Measurements from ENCODE around the gene FIGNL2.
"Not testable (repeated sequence)": the region's sequence is repeated elsewhere in the genome, so short reads cannot be mapped to it uniquely, and the experiment has no call there.

FIGNL2 gene

GRCh38 chr12:51806896-51807295 lies 41.6 kb downstream of the FIGNL2 start:
- H3K4me3 Mint-ChIP-seq: no peak overlapping the region
- H3K4me1 Mint-ChIP-seq: no peaks in the 10 kb centered on the region
- ATAC-seq (no peak), DNase-seq (no peak)
- H3K27ac Mint-ChIP-seq: no peak overlapping the region
- H3K27me3 Mint-ChIP-seq: no peaks in the 10 kb centered on the region
- H3K9me3 Mint-ChIP-seq: no peaks in the 10 kb centered on the region

DNA sequence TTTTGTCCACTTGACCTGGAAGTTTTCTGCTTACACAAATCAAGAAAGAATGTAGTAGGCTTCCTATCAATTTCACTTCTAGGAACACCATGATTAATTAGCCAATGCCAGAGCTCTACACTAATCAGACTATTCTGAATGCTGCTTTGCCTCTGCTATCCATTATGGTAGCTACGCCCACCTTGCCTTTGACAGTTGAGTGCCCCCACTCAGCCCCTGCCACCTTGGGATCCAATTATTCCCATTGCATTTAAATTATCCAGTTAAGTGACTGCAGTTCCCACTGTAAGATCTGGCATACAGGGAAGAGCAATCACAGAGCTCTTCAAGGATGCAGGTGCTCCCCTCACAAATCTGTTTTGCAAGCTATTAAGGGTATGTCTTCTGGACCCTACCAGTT lies 47.5 kb downstream of the FIGNL2 start:
- H3K27ac Mint-ChIP-seq: peak overlapping the region in 1 of 2 donors; percentile 48
- no peaks in the 10 kb centered on the region for H3K27me3 Mint-ChIP-seq
- no peaks in the 10 kb centered on the region for H3K9me3 Mint-ChIP-seq
- no peaks in the 10 kb centered on the region for H3K4me1 Mint-ChIP-seq
- ATAC-seq: no peak
- no peak for DNase-seq
- no peak overlapping the region for H3K4me3 Mint-ChIP-seq

DNA sequence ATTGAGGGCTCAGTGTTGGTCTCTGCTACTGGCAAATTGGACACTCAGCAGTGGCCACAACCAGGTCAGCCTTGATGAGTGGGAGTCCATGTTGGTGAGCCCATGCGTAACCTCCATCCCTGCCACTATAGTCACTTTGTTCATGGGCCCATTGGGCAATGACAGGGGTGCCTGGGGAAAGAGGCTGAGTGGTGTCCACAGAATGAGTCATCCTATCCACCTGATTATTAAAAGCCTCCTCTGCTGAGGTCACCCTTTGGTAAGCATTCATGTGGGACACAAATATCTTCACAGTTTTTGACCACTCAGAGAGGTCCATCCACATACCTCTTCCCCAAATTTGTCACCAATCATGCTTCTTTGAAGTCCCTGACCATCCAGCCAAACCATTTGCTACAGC lies 50.0 kb downstream of the FIGNL2 start:
- H3K4me3 Mint-ChIP-seq: no peak overlapping the region
- no peak overlapping the region for H3K27ac Mint-ChIP-seq

DNA sequence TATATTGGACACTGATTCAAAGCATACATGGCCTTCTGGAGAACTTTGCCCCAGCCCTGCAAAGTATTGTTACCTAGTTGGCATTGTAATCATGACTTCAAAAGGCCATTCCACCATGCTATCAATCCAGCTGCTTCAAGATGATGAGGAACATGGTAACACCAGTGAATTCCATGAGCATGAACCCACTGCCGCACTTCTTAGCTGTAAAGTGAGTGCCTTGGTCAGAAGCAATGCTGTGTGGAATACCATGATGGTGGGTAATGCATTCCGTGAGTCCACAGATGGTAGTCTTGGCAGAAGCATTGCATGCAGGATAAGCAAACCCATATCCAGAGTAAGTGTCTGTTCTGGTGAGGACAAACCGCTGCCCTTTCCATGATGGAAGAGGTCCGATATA lies 50.5 kb downstream of the FIGNL2 start:
- H3K9me3 Mint-ChIP-seq, ATAC-seq, H3K27me3 Mint-ChIP-seq, H3K27ac Mint-ChIP-seq, DNase-seq, H3K4me1 Mint-ChIP-seq, H3K4me3 Mint-ChIP-seq: not testable (repeated sequence)

More for the DNA sequence above, 50.0 kb downstream of the FIGNL2 start:
- ATAC-seq: no peak
- Mint-ChIP-seq H3K27me3 (no peaks in the 10 kb centered on the region), H3K9me3 (no peaks in the 10 kb centered on the region), H3K4me1 (no peaks in the 10 kb centered on the region)
- DNase-seq: no peak

DNA sequence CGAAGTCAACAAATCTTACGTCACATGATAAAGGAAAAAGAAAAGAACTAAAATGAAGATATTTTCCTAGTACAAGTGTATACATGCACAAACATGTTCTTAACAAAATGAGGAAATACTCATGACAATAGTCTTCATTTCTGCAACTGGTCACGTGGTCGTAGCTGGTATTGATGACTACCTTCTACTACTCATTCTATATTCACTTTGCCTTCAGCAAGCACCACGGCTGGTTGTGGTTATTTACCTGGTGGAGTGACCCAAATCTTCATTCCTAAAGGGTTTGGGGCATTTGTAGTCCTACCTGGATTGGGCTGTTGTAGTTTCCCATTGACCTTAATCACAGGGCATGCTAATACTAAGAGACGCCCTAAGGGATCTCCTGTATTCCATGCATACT lies 51.2 kb downstream of the FIGNL2 start:
- no peak overlapping the region for H3K4me3 Mint-ChIP-seq
- H3K4me1 Mint-ChIP-seq: no peaks in the 10 kb centered on the region
- DNase-seq: no peak
- H3K27ac Mint-ChIP-seq: no peak overlapping the region
- no peaks in the 10 kb centered on the region for H3K9me3 Mint-ChIP-seq
- no peak for ATAC-seq
- no peaks in the 10 kb centered on the region for H3K27me3 Mint-ChIP-seq

DNA sequence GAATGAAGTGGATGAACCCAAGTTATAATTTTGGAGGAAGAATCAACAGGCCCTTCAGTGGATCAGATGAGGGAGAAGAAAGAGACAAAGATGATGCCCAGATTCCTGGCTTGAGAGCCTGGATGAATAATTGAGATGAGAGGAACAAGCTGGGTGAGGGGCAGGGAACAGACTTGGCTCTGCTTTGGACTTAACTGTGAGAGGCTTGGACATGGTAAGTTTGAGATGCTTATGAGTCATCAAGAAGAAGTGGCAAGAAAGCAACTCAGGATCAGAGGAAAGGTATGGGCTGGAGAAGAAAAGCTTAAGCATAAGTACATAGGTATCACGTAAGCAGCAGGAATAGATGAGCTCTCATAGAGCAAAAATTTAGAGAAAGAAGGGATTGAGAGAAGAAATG lies 55.3 kb downstream of the FIGNL2 start:
- H3K9me3 Mint-ChIP-seq: no peaks in the 10 kb centered on the region
- H3K4me1 Mint-ChIP-seq: no peaks in the 10 kb centered on the region
- H3K4me3 Mint-ChIP-seq: no peak overlapping the region
- H3K27me3 Mint-ChIP-seq: no peaks in the 10 kb centered on the region
- DNase-seq (no peak), ATAC-seq (no peak)
- H3K27ac Mint-ChIP-seq: no peak overlapping the region

DNA sequence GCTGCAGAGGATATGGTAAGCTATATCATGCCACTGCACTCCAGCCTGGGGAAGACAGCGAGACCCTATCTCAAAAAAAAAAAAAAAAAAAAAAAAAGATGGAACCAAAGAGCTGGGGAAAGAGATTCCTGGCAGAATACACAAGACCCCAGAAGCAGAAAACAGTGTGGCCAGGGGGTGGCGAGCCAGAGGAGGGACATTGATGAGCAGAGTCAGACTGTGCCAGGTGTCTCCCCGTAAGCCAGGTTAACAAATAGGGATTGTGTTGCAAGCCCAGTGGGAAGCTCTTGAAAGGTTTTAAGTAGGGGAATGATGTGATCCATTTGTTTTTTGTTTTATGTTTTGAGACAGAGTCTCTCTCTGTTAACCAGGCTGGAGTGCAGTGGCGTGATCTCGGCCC lies 56.1 kb downstream of the FIGNL2 start:
- DNase-seq (no peak), ATAC-seq (no peak)
- H3K27me3 Mint-ChIP-seq: no peaks in the 10 kb centered on the region
- no peaks in the 10 kb centered on the region for H3K4me1 Mint-ChIP-seq
- H3K4me3 Mint-ChIP-seq: no peak overlapping the region
- H3K27ac Mint-ChIP-seq: no peak overlapping the region
- no peaks in the 10 kb centered on the region for H3K9me3 Mint-ChIP-seq

DNA sequence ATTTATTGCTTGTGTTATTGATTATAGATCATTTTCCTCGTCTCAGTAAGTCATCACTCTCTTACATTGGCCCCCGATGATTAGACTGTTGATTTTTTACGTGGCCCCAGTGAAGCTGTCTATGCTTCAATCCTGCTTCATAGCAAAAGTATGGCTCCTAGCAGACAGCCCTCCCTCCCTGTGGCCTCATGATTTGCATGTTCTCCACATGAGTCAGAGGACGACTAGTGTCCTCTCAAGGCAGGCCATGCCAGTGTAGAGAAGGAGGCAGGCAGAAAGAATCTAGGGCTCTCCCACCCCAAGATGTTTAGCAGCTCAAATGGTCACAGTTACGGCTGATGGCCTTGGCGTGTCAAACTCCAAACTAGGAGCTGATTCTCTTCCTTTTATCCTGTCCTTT lies 59.6 kb downstream of the FIGNL2 start:
- DNase-seq (no peak), ATAC-seq (no peak)
- H3K4me1 Mint-ChIP-seq: peaks cover 11% of the 10 kb centered on the region
- H3K27ac Mint-ChIP-seq: no peak overlapping the region
- H3K9me3 Mint-ChIP-seq: no peaks in the 10 kb centered on the region
- H3K27me3 Mint-ChIP-seq: no peaks in the 10 kb centered on the region
- H3K4me3 Mint-ChIP-seq: no peak overlapping the region

- Mint-ChIP-seq H3K4me3 (no peak overlapping the region), H3K4me1 (peaks cover 18% of the 10 kb centered on the region)
- no peak for DNase-seq
Observed at GRCh38 chr12:51785906-51786305, 62.6 kb downstream of the FIGNL2 start.

DNA sequence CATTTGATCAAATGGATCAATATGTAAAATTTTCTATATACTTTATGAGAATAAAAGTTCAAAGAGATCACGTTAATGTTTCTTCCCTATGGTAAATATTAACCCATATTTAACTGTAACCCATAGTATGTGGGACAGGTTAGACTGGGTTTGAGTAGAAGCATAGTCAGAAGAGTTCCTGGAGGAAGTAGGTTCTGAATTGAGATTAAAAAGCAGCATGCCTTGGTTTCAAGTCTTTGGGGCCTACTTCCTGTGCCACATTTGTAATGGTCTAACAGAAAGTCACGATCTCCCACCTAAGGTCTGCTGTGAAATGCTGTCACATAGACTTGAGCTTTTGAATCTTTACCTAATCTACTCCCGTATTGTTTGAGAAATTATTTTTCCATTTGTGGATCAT lies 63.8 kb downstream of the FIGNL2 start:
- H3K4me1 Mint-ChIP-seq: peaks cover 28% of the 10 kb centered on the region
- no peaks in the 10 kb centered on the region for H3K27me3 Mint-ChIP-seq
- no peak for ATAC-seq
- H3K27ac Mint-ChIP-seq: no peak overlapping the region
- H3K9me3 Mint-ChIP-seq: no peaks in the 10 kb centered on the region
- no peak overlapping the region for H3K4me3 Mint-ChIP-seq
- DNase-seq: no peak

More at GRCh38 chr12:51785906-51786305, 62.6 kb downstream of the FIGNL2 start:
- Mint-ChIP-seq H3K27ac (no peak overlapping the region), H3K27me3 (no peaks in the 10 kb centered on the region), H3K9me3 (no peaks in the 10 kb centered on the region)
- ATAC-seq: no peak

DNA sequence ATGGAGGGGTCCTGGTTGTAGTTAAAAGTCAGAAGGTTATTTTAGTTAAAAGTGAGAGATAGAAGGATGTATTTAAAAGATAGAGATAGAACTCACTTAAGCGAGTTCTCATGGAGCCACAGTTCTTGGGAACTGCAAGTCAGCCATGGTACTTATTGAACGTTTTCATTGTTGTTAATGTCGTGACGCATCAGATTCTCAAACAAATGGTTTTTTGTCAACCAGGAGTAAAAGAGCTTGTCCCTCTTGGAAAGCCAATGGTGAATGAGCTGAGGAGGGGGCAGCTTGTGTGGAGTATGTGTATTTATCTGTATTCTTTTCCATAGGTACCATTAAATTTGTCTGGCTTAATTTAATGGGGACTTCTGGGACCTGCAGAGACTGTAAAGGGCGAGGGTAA lies 68.6 kb downstream of the FIGNL2 start:
- DNase-seq (no peak), ATAC-seq (no peak)
- no peak overlapping the region for H3K27ac Mint-ChIP-seq
- H3K4me3 Mint-ChIP-seq: no peak overlapping the region
- no peaks in the 10 kb centered on the region for H3K9me3 Mint-ChIP-seq
- H3K27me3 Mint-ChIP-seq: no peaks in the 10 kb centered on the region
- peaks cover 20% of the 10 kb centered on the region for H3K4me1 Mint-ChIP-seq

DNA sequence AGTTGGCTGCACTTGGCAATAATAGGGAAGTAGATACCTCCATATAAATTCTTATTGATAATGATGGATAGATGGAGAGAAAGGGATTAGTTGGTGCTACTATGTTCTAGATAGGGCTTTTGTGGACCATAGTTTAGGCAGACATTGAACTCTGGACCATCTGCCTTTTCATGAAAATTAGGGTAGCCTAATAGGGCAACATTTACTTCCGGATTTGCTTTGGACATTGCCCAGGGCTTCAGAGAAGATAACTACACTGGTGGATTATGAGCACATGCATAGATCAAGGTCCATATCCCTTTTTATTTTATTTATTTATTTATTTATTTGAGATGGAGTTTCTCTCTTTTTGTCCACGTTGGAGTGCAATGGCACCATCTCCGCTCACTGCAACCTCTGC lies 70.5 kb downstream of the FIGNL2 start:
- no peak for DNase-seq
- Mint-ChIP-seq H3K4me1 (peaks cover 17% of the 10 kb centered on the region), H3K9me3 (no peaks in the 10 kb centered on the region), H3K4me3 (no peak overlapping the region), H3K27me3 (no peaks in the 10 kb centered on the region), H3K27ac (no peak overlapping the region)
- no peak for ATAC-seq

DNA sequence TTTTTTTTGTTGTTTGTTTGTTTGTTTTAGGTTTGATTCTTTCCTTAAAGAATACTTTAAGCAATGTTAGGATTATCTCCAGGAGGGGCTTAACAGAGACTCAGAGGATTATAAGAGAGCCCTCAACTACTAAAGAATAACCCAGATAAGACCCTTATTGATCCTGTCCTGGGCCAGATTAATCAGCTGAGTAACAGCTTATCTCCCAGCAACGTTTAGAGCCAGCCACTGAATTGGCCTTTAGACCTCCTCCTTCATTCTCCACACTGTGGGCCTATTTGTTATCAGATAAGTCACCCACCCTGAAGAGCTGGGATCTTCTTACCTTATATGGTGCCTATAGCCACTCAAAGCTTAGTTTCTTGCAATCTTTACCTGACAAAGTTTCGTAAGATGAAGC lies 71.1 kb downstream of the FIGNL2 start:
- H3K27ac Mint-ChIP-seq: no peak overlapping the region
- no peaks in the 10 kb centered on the region for H3K9me3 Mint-ChIP-seq
- peaks cover 17% of the 10 kb centered on the region for H3K4me1 Mint-ChIP-seq
- no peak for DNase-seq
- no peak overlapping the region for H3K4me3 Mint-ChIP-seq
- no peak for ATAC-seq
- no peaks in the 10 kb centered on the region for H3K27me3 Mint-ChIP-seq

DNA sequence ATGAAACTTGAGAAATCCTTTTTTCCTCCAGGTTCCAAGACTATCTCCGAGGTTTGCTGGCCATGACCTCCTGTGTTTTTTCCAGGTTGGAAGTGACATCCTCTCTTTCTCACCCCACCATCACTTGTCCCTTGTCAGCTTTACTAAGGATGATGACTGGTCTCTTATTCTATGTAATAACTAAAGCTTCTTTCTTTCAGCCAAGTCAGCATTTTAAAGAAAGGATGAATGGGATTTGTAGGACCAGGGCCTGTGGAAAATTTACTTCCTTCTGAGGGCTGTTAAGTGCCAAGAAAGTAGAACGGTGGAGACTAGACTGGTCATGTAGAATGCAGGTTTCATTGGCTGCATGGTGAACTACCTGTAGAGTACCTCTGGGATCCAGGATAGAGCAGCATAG lies 73.6 kb downstream of the FIGNL2 start:
- Mint-ChIP-seq H3K27me3 (no peaks in the 10 kb centered on the region), H3K27ac (no peak overlapping the region), H3K4me3 (no peak overlapping the region), H3K9me3 (no peaks in the 10 kb centered on the region), H3K4me1 (peaks cover 1% of the 10 kb centered on the region)
- ATAC-seq (no peak), DNase-seq (no peak)

GRCh38 chr12:51773145-51773869 lies 75.2 kb downstream of the FIGNL2 start:
- ATAC-seq: no peak
- H3K4me1 Mint-ChIP-seq: no peaks in the 10 kb centered on the region
- no peaks in the 10 kb centered on the region for H3K9me3 Mint-ChIP-seq
- no peak for DNase-seq
- no peak overlapping the region for H3K27ac Mint-ChIP-seq
- no peak overlapping the region for H3K4me3 Mint-ChIP-seq
- H3K27me3 Mint-ChIP-seq: no peaks in the 10 kb centered on the region

- DNase-seq (no peak), ATAC-seq (no peak)
- Mint-ChIP-seq H3K9me3 (no peaks in the 10 kb centered on the region), H3K27me3 (no peaks in the 10 kb centered on the region), H3K27ac (no peak overlapping the region), H3K4me1 (no peaks in the 10 kb centered on the region), H3K4me3 (no peak overlapping the region)
Observed at GRCh38 chr12:51771008-51771407, 77.5 kb downstream of the FIGNL2 start.

Measured in stimulated activated naive CD8-positive, alpha-beta T cell treated with anti-CD3 and anti-CD28 coated beads, Interleukin-15, amount 100 ng/mL, for 72 hours (primary cell).